GM12878 (cell line): ENCODE results near the gene UBL4B. TPM values are rescaled to one million over a fixed set of nuclear protein-coding genes. Genes with fewer than 3 reads are reported as not detected.

ENCODE experiments used
- ATAC-seq: fragments of 200-7000 bp; cut with Tn5 transposase; 3 replicates; pipeline ENCODE4 v1.9.1; 2020; ENCODE audit warnings: mild to moderate bottlenecking, moderate library complexity
- BruUV-seq: library from RNA; stranded (reverse); fragments of 400-500 nt; replicated peaks from 2 replicates; lab custom pipeline; 2021; lab: Mats Ljungman, UMichigan
- CTCF ChIA-PET: fragments of 300-600 bp; sonication (Branson Sonifier 250); formaldehyde crosslinking; extraction: SDS; loops from one replicate; lab custom pipeline; 2021; ENCODE audit warnings: inconsistent platforms; lab: Yijun Ruan, JAX
- POLR2A ChIA-PET: fragments of 350-600 bp; formaldehyde crosslinking; extraction: SDS; loops from one replicate; lab custom pipeline; 2021; ENCODE audit warnings: inconsistent platforms; lab: Charles Lee
- RAD21 ChIA-PET: fragments of 300-600 bp; sonication (Branson Sonifier 250); formaldehyde crosslinking; loops from one replicate; lab custom pipeline; 2023; ENCODE audit warnings: antibody characterized with exemption; ENCODE audit not compliant: unreplicated experiment; lab: Charles Lee
- SMC1A ChIA-PET: fragments of 300-600 bp; sonication (Branson Sonifier 250); formaldehyde crosslinking; loops from one replicate; lab custom pipeline; 2023; ENCODE audit not compliant: unreplicated experiment, uncharacterized antibody; lab: Charles Lee
- DNase-seq: peaks from one replicate; pipeline ENCODE4 v3.0.0-alpha.2; 2011; ENCODE audit warnings: low read depth, low spot score
- FAIRE-seq: peaks from 3 replicates; lab custom pipeline; 2011; peaks lifted over from hg19 to GRCh38; lab: Jason Lieb, UNC
- H2AFZ ChIP-seq: 2 replicates; pipeline ENCODE4 v1.6.0; 2011; ENCODE audit warnings: low read depth, low read length, control low read depth; ENCODE audit not compliant: control insufficient read depth
- H3K27ac ChIP-seq: 2 replicates; pipeline ENCODE4 v1.5.1; 2011; ENCODE audit warnings: control low read depth; ENCODE audit not compliant: control insufficient read depth, insufficient read depth
- H3K27me3 ChIP-seq, 2 experiments: replicated peaks in 1 of 2; 2 replicates each; pipeline versions ENCODE4 v1.6.0 to v1.6.1; 2011; ENCODE audit warnings: low read length in 1 of 2; ENCODE audit not compliant: control insufficient read depth in 2 of 2, insufficient read depth in 2 of 2
- H3K36me3 ChIP-seq, 2 experiments: 2 replicates each; pipeline ENCODE4 v1.5.1; 2011; ENCODE audit warnings: low read length in 1 of 2; ENCODE audit not compliant: control insufficient read depth in 2 of 2, insufficient read depth in 2 of 2
- H3K4me1 ChIP-seq: 2 replicates; pipeline ENCODE4 v1.6.1; 2011; ENCODE audit warnings: mild to moderate bottlenecking, low read length, moderate library complexity, mixed read lengths; ENCODE audit not compliant: control insufficient read depth, insufficient read depth
- H3K4me2 ChIP-seq: 2 replicates; pipeline ENCODE4 v1.6.0; 2011; ENCODE audit warnings: control low read depth; ENCODE audit not compliant: control insufficient read depth, insufficient read depth
- H3K4me3 ChIP-seq: fragments of 200-600 bp; sonication (generic); 2 replicates; pipeline ENCODE4 v1.5.1; 2016
- H3K79me2 ChIP-seq: 2 replicates; pipeline ENCODE4 v1.6.0; 2011; ENCODE audit warnings: low read length; ENCODE audit not compliant: control insufficient read depth, insufficient read depth
- H3K9ac ChIP-seq: 2 replicates; pipeline ENCODE4 v1.8.0; 2011; ENCODE audit warnings: low read length, control low read depth, mixed read lengths; ENCODE audit not compliant: control insufficient read depth, insufficient read depth
- H3K9me3 ChIP-seq: replicated peaks from 3 replicates; pipeline ENCODE4 v1.5.1; 2011; ENCODE audit warnings: mild to moderate bottlenecking, low read length; ENCODE audit not compliant: control insufficient read depth, insufficient read depth
- H4K20me1 ChIP-seq: 2 replicates; pipeline ENCODE4 v1.6.0; 2011; ENCODE audit not compliant: control insufficient read depth, insufficient read depth
- ASH2L ChIP-seq: fragments of 300-600, 200-600 bp; sonication (generic); IDR thresholded peaks from 2 replicates; pipeline ENCODE4 v1.6.1; 2017; ENCODE audit warnings: low read depth, mild to moderate bottlenecking, borderline replicate concordance
- CBFB ChIP-seq: IDR thresholded peaks from 2 replicates; pipeline ENCODE4 v1.6.1; 2016; ENCODE audit warnings: antibody characterized with exemption, low read depth
- CHD2 ChIP-seq: IDR thresholded peaks from 2 replicates; pipeline ENCODE4 v1.6.1; 2011; ENCODE audit warnings: low read depth, low read length, improper control_type of control experiment, borderline replicate concordance
- CREB1 ChIP-seq: IDR thresholded peaks from 2 replicates; pipeline ENCODE4 v1.6.1; 2012; ENCODE audit warnings: low read depth, mild to moderate bottlenecking, inconsistent platforms
- FOXM1 ChIP-seq: IDR thresholded peaks from 2 replicates; pipeline ENCODE4 v1.6.1; 2012; ENCODE audit warnings: low read depth, mild to moderate bottlenecking, inconsistent platforms, low read length, moderate library complexity
- GATAD2B ChIP-seq: fragments of 450-650 bp; conservative IDR thresholded peaks from 2 replicates; pipeline ENCODE4 v1.6.1; 2017; ENCODE audit warnings: low read depth, mild to moderate bottlenecking, moderate library complexity
- HDAC6 ChIP-seq: fragments of 200-600 bp; sonication (generic); IDR thresholded peaks from one replicate; pipeline ENCODE4 v1.8.0; 2017; ENCODE audit warnings: antibody characterized with exemption; ENCODE audit not compliant: unreplicated experiment
- NFYB ChIP-seq: IDR thresholded peaks from 2 replicates; pipeline ENCODE4 v1.6.1; 2011; ENCODE audit warnings: low read depth, mild to moderate bottlenecking, low read length, improper control_type of control experiment, moderate library complexity; ENCODE audit not compliant: insufficient read depth
- NR2C2 ChIP-seq: IDR thresholded peaks from 2 replicates; pipeline ENCODE4 v1.6.1; 2011; ENCODE audit warnings: borderline replicate concordance, low read depth; ENCODE audit not compliant: control insufficient read depth, insufficient read length
- PAX5 ChIP-seq: IDR thresholded peaks from 2 replicates; pipeline ENCODE4 v1.6.1; 2011; ENCODE audit warnings: low read depth, low read length, borderline replicate concordance
- POU2F2 ChIP-seq: IDR thresholded peaks from 3 replicates; pipeline ENCODE4 v1.6.1; 2011; ENCODE audit warnings: low read depth, mild to moderate bottlenecking, low read length, borderline replicate concordance
- TCF12 ChIP-seq: IDR thresholded peaks from 2 replicates; pipeline ENCODE4 v1.6.1; 2011; ENCODE audit warnings: low read depth, mild to moderate bottlenecking, low read length
- YY1 ChIP-seq: IDR thresholded peaks from 2 replicates; pipeline ENCODE4 v1.6.1; 2011; ENCODE audit warnings: low read depth, mild to moderate bottlenecking, low read length
- in situ Hi-C: fragments of 300-500 bp; cut with MboI; formaldehyde crosslinking; loops from 9 replicates; pipeline ENCODE4 v1.14.3; 2018; ENCODE audit warnings: mixed read lengths
- intact Hi-C: fragments of 100-400 bp; cut with micrococcal nuclease; formaldehyde crosslinking; loops from one replicate; pipeline ENCODE4 v1.14.2; 2022; ENCODE audit not compliant: unreplicated experiment
- polyA plus RNA-seq, 11 experiments: library from polyadenylated mRNA; depleted of rRNA in 4 of 11; unstranded in 6 of 11; stranded (reverse) in 5 of 11; fragments of >200 nt; fragmentation: Nextera tagmentation in 4 of 11; fragmentation: Illumina TruSeq in 1 of 11; extraction: Ambion mirVana in 4 of 11; extraction: Trizol in 1 of 11; gene quantifications; 1 replicate in 1 of 11; 2 replicates in 10 of 11; pipeline versions ENCODE4 v1.2.1 to v1.2.3, GENCODE V29; 2011 to 2016; ENCODE audit warnings: inconsistent platforms in 2 of 11, missing spikeins in 2 of 11, low read depth in 1 of 11
- total RNA-seq, 4 experiments: library from RNA; depleted of rRNA in 3 of 4; stranded (reverse); fragments of >200 nt in 3 of 4; fragmentation: Illumina TruSeq in 1 of 4; extraction: Trizol in 1 of 4; gene quantifications; 2 replicates each; pipeline versions ENCODE4 v1.2.1 to v1.2.3, GENCODE V29; 2013 to 2021
- TF ChIP-seq, protein P1 (sequence below), 3 experiments: IDR thresholded peaks in 2 of 3; conservative IDR thresholded peaks in 1 of 3; 2 replicates each; pipeline ENCODE4 v1.5.1; 2011; ENCODE audit warnings: low read depth in 3 of 3, low read length in 3 of 3, mild to moderate bottlenecking in 3 of 3, control low read depth in 2 of 3, moderate library complexity in 2 of 3, inconsistent platforms in 1 of 3, mixed read lengths in 1 of 3; ENCODE audit not compliant: control insufficient read depth in 2 of 3, insufficient read depth in 1 of 3; ENCODE audit errors: extremely low read depth in 1 of 3
- TF ChIP-seq, protein P2 (sequence below): IDR thresholded peaks from 2 replicates; pipeline ENCODE4 v1.6.1; 2012; ENCODE audit warnings: mild to moderate bottlenecking, low read depth, low read length
- TF ChIP-seq, protein P3 (sequence below): fragments of 450-650 bp; IDR thresholded peaks from 2 replicates; pipeline ENCODE4 v1.6.1; 2017; ENCODE audit warnings: mild to moderate bottlenecking, low read depth, inconsistent platforms; ENCODE audit not compliant: poor library complexity, severe bottlenecking

UBL4B gene
- total and polyA plus RNA-seq, 10 of the 15 experiments (the other 5 are each of a cell fraction or from before 2014, with no cell fraction given): 0.06 to 0.15 TPM; not detected in 8

DNA sequence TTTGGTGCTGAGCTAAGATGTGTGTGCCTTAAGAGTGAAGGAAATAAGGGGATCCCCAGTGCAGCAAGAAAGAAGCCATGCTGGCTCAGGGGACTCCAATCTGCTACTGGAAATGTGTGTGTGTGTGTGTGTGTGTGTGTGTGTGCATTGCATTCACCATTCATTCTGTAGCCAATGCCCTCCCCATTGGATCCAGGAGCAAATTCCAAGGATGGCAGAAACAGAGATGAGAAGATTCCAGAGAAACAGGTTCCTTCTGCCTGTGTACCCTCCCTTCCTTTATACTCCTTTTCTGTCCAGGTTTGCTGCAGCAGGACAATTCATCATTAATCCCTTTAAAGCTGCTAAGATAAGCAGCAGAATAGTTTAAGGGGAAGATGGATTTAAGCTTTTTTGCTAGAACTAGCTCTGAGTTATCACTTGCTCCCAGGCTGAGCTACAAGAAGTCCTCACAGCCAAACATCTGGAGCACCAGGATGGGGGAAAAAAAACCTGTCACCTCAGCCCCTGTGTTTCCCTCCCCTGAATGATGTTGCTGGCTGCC is 41.2 kb downstream of the UBL4B start:
- no peak overlapping the region for H3K4me3 ChIP-seq
- no peak for ATAC-seq
- in situ Hi-C loops: no loop called here
- H4K20me1 ChIP-seq: no peaks in the 10 kb centered on the region
- intact Hi-C loops: no loop called here
- no peak for FAIRE-seq
- H3K36me3 ChIP-seq: no peaks in the 10 kb centered on the region
- no peaks in the 10 kb centered on the region for H3K4me1 ChIP-seq
- H3K9me3 ChIP-seq: no peaks in the 10 kb centered on the region
- no peak overlapping the region for H2AFZ ChIP-seq
- DNase-seq: no peak
- ChIA-PET CTCF (no interaction called here), SMC1A (no interaction called here), RAD21 (no interaction called here), POLR2A (no interaction called here)
- H3K27ac ChIP-seq: no peak overlapping the region
- H3K27me3 ChIP-seq: peaks cover 5 to 12% of the 10 kb centered on the region in 2 experiments; a peak in 3 of 4 replicates
- TF ChIP-seq NFYB (no peak), CREB1 (no peak), PAX5 (no peak), POU2F2 (no peak), GATAD2B (no peak), HDAC6 (no peak), NR2C2 (no peak), YY1 (no peak), CHD2 (no peak), FOXM1 (no peak), ASH2L (no peak), CBFB (no peak), TCF12 (no peak)
- TF ChIP-seq, protein P1, sequence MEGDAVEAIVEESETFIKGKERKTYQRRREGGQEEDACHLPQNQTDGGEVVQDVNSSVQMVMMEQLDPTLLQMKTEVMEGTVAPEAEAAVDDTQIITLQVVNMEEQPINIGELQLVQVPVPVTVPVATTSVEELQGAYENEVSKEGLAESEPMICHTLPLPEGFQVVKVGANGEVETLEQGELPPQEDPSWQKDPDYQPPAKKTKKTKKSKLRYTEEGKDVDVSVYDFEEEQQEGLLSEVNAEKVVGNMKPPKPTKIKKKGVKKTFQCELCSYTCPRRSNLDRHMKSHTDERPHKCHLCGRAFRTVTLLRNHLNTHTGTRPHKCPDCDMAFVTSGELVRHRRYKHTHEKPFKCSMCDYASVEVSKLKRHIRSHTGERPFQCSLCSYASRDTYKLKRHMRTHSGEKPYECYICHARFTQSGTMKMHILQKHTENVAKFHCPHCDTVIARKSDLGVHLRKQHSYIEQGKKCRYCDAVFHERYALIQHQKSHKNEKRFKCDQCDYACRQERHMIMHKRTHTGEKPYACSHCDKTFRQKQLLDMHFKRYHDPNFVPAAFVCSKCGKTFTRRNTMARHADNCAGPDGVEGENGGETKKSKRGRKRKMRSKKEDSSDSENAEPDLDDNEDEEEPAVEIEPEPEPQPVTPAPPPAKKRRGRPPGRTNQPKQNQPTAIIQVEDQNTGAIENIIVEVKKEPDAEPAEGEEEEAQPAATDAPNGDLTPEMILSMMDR (IDR thresholded peaks at IDR 0.05 in 2 of 3, conservative IDR thresholded peaks at IDR 0.05 in 1 of 3; ENCODE audit: control insufficient read depth in 2 of 3, extremely low read depth in 1 of 3, insufficient read depth in 1 of 3, low read depth in 3 of 3, low read length in 3 of 3): no peak
- TF ChIP-seq, protein P2, sequence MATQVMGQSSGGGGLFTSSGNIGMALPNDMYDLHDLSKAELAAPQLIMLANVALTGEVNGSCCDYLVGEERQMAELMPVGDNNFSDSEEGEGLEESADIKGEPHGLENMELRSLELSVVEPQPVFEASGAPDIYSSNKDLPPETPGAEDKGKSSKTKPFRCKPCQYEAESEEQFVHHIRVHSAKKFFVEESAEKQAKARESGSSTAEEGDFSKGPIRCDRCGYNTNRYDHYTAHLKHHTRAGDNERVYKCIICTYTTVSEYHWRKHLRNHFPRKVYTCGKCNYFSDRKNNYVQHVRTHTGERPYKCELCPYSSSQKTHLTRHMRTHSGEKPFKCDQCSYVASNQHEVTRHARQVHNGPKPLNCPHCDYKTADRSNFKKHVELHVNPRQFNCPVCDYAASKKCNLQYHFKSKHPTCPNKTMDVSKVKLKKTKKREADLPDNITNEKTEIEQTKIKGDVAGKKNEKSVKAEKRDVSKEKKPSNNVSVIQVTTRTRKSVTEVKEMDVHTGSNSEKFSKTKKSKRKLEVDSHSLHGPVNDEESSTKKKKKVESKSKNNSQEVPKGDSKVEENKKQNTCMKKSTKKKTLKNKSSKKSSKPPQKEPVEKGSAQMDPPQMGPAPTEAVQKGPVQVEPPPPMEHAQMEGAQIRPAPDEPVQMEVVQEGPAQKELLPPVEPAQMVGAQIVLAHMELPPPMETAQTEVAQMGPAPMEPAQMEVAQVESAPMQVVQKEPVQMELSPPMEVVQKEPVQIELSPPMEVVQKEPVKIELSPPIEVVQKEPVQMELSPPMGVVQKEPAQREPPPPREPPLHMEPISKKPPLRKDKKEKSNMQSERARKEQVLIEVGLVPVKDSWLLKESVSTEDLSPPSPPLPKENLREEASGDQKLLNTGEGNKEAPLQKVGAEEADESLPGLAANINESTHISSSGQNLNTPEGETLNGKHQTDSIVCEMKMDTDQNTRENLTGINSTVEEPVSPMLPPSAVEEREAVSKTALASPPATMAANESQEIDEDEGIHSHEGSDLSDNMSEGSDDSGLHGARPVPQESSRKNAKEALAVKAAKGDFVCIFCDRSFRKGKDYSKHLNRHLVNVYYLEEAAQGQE: no peak
- TF ChIP-seq, protein P3, sequence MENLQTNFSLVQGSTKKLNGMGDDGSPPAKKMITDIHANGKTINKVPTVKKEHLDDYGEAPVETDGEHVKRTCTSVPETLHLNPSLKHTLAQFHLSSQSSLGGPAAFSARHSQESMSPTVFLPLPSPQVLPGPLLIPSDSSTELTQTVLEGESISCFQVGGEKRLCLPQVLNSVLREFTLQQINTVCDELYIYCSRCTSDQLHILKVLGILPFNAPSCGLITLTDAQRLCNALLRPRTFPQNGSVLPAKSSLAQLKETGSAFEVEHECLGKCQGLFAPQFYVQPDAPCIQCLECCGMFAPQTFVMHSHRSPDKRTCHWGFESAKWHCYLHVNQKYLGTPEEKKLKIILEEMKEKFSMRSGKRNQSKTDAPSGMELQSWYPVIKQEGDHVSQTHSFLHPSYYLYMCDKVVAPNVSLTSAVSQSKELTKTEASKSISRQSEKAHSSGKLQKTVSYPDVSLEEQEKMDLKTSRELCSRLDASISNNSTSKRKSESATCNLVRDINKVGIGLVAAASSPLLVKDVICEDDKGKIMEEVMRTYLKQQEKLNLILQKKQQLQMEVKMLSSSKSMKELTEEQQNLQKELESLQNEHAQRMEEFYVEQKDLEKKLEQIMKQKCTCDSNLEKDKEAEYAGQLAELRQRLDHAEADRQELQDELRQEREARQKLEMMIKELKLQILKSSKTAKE: no peak
- TF ChIP-seq, all 136 proteins: peak for 0
- no peak overlapping the region for H3K9ac ChIP-seq
- H3K4me2 ChIP-seq: no peak overlapping the region
- no peaks in the 10 kb centered on the region for H3K79me2 ChIP-seq
- no TSS peak for BruUV-seq
